Osteoblast (primary cell): ENCODE results near the gene SIN3A. TPM values are rescaled to one million over a fixed set of nuclear protein-coding genes. Genes with fewer than 3 reads are reported as not detected.

Experiments used
- DNase-seq: peaks from one replicate; pipeline ENCODE4 v3.0.0; 2011; ENCODE audit warnings: low spot score, mixed read lengths; ENCODE audit not compliant: insufficient read length; ENCODE audit errors: missing footprints
- H2AFZ ChIP-seq: 2 replicates; pipeline ENCODE4 v1.6.0; 2011; ENCODE audit warnings: mild to moderate bottlenecking, low read length
- H3K27ac ChIP-seq: 2 replicates; pipeline ENCODE4 v1.5.1; 2011; ENCODE audit warnings: mild to moderate bottlenecking, low read depth, low read length, moderate library complexity
- H3K27me3 ChIP-seq: 2 replicates; pipeline ENCODE4 v1.6.0; 2012; ENCODE audit warnings: mild to moderate bottlenecking, control low read depth, inconsistent platforms, low read length, moderate library complexity; ENCODE audit not compliant: insufficient read depth
- H3K36me3 ChIP-seq: 2 replicates; pipeline ENCODE4 v1.5.1; 2011; ENCODE audit warnings: mild to moderate bottlenecking, low read length, control low read depth, moderate library complexity; ENCODE audit not compliant: insufficient read depth
- H3K4me1 ChIP-seq: 2 replicates; pipeline ENCODE4 v1.5.1; 2011; ENCODE audit warnings: mild to moderate bottlenecking, low read length, control low read depth, moderate library complexity; ENCODE audit not compliant: insufficient read depth
- H3K4me2 ChIP-seq: 2 replicates; pipeline ENCODE4 v1.6.0; 2011; ENCODE audit warnings: mild to moderate bottlenecking, low read length; ENCODE audit not compliant: insufficient read depth
- H3K4me3 ChIP-seq: fragments of 200-600 bp; sonication (generic); 3 replicates; pipeline ENCODE4 v1.5.1; 2012; ENCODE audit warnings: mild to moderate bottlenecking, low read length, inconsistent platforms; ENCODE audit not compliant: insufficient read depth
- H3K79me2 ChIP-seq: 2 replicates; pipeline ENCODE4 v1.6.0; 2012; ENCODE audit warnings: mild to moderate bottlenecking, low read length, control low read depth, inconsistent platforms; ENCODE audit not compliant: insufficient read depth
- H3K9me3 ChIP-seq: 2 replicates; pipeline ENCODE4 v1.5.1; 2011; ENCODE audit warnings: low read depth, low read length, control low read depth
- H4K20me1 ChIP-seq: 2 replicates; pipeline ENCODE4 v1.6.0; 2012; ENCODE audit warnings: mild to moderate bottlenecking, low read length, control low read depth; ENCODE audit not compliant: insufficient read depth
- CTCF ChIP-seq: IDR thresholded peaks from 2 replicates; pipeline ENCODE4 v1.5.1; 2011; ENCODE audit warnings: mild to moderate bottlenecking, low read depth, low read length, moderate library complexity; ENCODE audit errors: extremely low read depth
- total RNA-seq: library from RNA; depleted of rRNA; stranded (reverse); fragments of >200 nt; gene quantifications from 2 replicates; pipeline ENCODE4 v1.2.3, GENCODE V29; 2012

The SIN3A gene
- total RNA-seq, 1 donor: 36.2 TPM

GRCh38 chr15:75366163-75366562 is 85.3 kb downstream of the SIN3A start:
- Histone ChIP-seq H3K27me3 (no peaks in the 10 kb centered on the region), H3K36me3 (peaks cover 52% of the 10 kb centered on the region), H3K27ac (no peak overlapping the region), H3K4me2 (no peak overlapping the region), H3K79me2 (peaks cover 14% of the 10 kb centered on the region), H4K20me1 (peaks cover 12% of the 10 kb centered on the region), H3K9me3 (no peaks in the 10 kb centered on the region), H3K4me1 (peaks cover 21% of the 10 kb centered on the region), H3K4me3 (no peak overlapping the region), H2AFZ (no peak overlapping the region)
- DNase-seq: peak; percentile 47
- TF ChIP-seq CTCF: no peak

- TF ChIP-seq CTCF: no peak
- H3K9me3 ChIP-seq: no peaks in the 10 kb centered on the region
- no peak overlapping the region for H3K4me2 ChIP-seq
- H3K79me2 ChIP-seq: peaks cover 11% of the 10 kb centered on the region
- H3K27me3 ChIP-seq: no peaks in the 10 kb centered on the region
- no peak for DNase-seq
- no peak overlapping the region for H3K27ac ChIP-seq
- H2AFZ ChIP-seq: no peak overlapping the region
- no peak overlapping the region for H3K4me3 ChIP-seq
- H4K20me1 ChIP-seq: peaks cover 12% of the 10 kb centered on the region
- peaks cover 54% of the 10 kb centered on the region for H3K36me3 ChIP-seq
- peaks cover 20% of the 10 kb centered on the region for H3K4me1 ChIP-seq
Observed at GRCh38 chr15:75364881-75365280, 86.6 kb downstream of the SIN3A start.

- Histone ChIP-seq H3K79me2 (peaks cover 5% of the 10 kb centered on the region), H3K4me3 (no peak overlapping the region), H3K27me3 (no peaks in the 10 kb centered on the region), H3K9me3 (no peaks in the 10 kb centered on the region), H3K36me3 (peaks cover 61% of the 10 kb centered on the region), H3K4me2 (no peak overlapping the region), H2AFZ (no peak overlapping the region), H4K20me1 (peaks cover 12% of the 10 kb centered on the region), H3K4me1 (peaks cover 9% of the 10 kb centered on the region), H3K27ac (no peak overlapping the region)
- peak; percentile 53 for DNase-seq
- TF ChIP-seq CTCF: no peak
Observed at GRCh38 chr15:75363786-75364185, 87.7 kb downstream of the SIN3A start.

GRCh38 chr15:75362642-75363249 is 88.7 kb downstream of the SIN3A start:
- Histone ChIP-seq H3K27me3 (no peaks in the 10 kb centered on the region), H2AFZ (no peak overlapping the region), H3K4me2 (no peak overlapping the region), H3K4me1 (peaks cover 6% of the 10 kb centered on the region), H3K79me2 (peaks cover 5% of the 10 kb centered on the region), H3K36me3 (peaks cover 68% of the 10 kb centered on the region), H4K20me1 (peaks cover 11% of the 10 kb centered on the region), H3K27ac (no peak overlapping the region), H3K9me3 (no peaks in the 10 kb centered on the region), H3K4me3 (no peak overlapping the region)
- no peak for TF ChIP-seq CTCF
- peak; percentile 47 for DNase-seq
